ENCODE measurements around the gene CARD8.

Gene CARD8

DNA sequence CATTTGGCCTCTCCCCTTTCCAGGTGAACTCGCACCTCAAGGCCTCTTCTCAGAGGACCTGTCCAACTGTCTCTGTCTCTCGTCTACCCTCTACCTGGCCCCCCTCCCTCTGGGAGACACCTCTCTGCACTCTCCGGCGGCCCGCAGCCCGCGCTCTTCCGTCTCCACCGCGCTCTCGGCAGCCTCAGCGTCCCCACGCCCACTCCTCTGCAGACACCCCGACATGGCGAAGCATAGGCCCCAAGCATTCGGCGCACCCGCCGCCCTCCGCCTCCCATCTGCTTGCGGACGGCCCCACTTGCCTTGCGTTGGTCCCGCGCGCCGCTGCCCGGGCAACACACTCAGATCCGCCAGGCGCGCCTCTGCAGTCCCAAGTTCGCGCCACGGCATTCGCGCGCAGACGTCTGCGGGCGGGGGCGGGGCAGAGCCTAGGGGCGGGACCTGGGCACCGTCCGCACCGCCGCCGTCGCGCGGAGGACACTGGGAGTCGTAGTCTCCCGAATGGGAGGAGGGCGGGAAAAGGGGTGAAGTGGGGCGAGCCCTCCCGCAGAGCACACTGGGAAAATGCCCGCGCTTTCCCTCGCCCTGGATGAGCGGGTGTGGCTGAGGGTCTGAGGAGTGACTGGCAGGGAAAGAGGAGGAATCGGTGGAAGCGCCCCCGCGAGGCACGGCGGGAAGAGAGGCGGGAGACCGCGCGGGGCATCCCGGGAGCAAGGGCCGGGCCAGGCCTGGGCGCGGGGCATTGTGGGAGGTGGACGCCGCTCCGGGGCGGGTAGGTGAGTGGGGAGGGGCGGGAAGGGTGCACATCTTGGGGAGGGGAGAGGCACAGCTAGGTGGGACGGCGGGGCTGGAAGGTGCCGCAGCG is 85.5 kb downstream of the CARD8 start, which contains the start of the genes LIG1 and ZSWIM9:
Gene LIG1 (minus strand): TSS at position 406 of the 865 bp plus-strand sequence. CDS start 4,778 bp downstream, outside the sequence.
Gene ZSWIM9 (plus strand): TSS at position 742 of the 865 bp plus-strand sequence. CDS start 1,123 bp downstream, outside the sequence.
- peak; percentile 84 for DNase-seq

DNA sequence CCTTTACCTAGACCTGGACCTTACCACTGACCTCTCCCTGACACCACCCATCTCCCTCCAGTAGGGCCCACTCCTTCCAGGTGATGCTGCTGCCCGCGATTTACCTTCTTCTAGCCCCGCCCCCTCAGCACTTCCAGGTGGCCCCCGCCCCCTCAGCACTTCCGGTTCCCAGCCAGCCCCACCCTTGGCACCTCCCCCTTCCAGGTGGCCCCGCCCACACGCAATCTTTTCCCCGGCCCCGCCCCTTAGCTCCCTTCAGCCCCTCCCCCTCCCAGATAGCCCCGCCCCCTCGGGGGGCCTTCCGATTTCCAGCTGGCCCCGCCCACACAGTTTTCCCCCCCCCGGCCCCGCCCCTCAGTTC is 86.2 kb downstream of the CARD8 start:
- DNase-seq: peak; percentile 90

DNA sequence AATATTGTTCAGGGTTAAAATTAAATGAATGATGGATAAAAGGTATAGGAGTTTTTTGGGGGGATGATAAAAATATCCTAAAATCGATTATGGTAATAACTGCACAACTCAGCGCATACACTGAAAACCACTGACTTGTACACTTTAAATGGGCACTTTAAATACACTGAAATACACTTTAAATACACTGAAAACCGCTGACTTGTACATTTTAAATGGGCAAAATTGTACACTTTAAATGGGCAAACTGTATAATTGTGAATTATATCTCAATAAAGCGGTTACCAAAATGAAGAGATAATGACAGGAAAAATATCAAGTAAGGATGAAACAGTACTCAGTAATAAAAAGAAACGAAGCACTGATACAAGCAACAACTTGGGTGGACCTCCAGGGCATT is 87.0 kb downstream of the CARD8 start:
- no peak for DNase-seq

DNA sequence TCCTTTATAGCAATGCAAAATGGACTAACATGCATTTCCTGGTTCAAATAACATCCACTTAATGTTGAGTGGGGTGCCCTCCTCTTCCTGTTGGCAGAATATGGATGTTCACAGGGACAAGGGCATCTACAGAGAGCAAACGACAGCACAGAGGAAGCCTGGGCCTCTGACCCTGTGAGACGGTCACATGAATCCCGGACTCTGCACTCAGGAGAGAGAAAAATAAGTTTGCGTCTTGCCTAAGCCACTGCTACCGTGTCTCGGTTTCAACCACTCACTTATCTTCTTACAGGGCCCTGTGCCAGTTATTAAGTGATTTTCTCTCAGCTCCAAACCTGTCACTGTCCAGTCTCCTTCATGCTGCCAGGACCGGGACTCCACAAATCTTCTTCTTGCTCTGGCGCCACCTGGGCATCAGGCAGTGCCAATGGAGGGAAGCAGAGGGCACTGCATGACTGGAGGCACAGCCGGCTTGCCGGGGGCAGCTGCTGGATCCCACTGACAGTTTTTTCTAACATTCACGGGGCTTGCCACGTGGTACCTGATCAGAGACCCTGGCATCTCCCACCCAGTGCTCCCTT is 97.4 kb downstream of the CARD8 start:
- no peak for DNase-seq

Measured in activated CD4-positive, alpha-beta T cell treated with anti-CD3 and anti-CD28 coated beads for 1 hour (primary cell).